ENCODE results near the gene GNRHR.
A peak's percentile ranks its signal among the peaks of the same experiment; 100 is the strongest.
"Not testable (repeated sequence)": the region's sequence is repeated elsewhere in the genome, so short reads cannot be mapped to it uniquely, and the experiment has no call there.

Gene GNRHR, protein sequence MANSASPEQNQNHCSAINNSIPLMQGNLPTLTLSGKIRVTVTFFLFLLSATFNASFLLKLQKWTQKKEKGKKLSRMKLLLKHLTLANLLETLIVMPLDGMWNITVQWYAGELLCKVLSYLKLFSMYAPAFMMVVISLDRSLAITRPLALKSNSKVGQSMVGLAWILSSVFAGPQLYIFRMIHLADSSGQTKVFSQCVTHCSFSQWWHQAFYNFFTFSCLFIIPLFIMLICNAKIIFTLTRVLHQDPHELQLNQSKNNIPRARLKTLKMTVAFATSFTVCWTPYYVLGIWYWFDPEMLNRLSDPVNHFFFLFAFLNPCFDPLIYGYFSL

GRCh38 chr4:67754288-67754687 is at the start of gene GNRHR:
Gene GNRHR (minus strand): TSS chr4:67754388. CDS start chr4:67754335, 53 bp downstream.
- DNase-seq: no peak

DNA sequence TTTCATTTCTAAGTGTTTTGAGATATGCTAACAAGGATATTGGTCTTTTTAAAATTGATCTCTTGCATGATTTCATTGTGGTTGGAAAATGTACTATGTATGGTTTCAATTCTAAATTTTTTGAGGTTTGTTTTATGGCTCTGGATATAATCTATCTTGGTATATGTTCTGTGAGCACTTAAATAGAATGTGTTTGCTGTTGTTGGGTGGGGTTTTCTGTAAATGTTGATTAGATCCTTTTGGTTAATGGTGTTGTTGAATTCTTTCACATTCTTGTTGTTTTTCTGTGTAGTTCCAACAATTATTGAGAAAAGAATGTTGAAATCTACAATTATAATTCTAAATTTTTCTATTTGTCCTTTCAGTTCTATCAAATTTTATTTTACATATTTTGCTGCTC is 42.6 kb upstream of the GNRHR start:
- no peak for DNase-seq

DNA sequence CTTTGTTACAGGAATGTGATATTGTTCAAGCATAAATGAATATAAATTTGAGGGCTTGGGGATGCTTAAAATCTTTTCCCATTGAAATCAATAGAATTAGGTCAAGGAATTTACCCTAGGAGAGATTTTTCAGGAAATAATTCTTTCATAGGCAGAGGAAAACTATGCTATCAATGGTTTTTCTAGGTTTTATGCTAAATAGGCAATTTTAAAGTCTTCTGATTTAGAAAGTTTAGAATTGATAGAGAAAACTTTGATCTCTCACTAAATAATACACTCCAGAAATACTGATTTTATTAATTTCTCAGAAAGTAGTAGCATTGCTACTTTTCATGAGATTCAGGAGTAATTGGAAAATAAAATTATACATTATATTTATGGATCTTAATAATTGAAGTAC is 36.5 kb upstream of the GNRHR start:
- no peak for DNase-seq

DNA sequence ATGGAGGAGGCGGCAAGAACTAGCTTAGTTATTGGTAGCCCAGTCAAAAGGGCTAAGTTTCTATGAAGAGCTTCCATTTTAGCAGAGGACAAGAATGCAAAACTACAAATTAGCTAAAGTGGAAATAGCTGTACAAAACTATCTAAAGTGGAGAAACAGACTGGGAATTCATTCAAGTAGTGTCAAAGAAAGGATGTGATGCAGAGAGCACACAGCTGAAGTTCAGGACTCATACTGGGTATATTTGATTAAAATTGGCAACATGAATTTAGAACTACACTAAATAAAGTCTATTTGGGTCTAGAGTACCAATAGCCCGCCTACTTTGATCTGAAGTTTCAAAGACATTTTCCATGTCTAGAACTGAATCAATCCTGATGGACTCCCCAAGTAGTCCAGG is 33.1 kb upstream of the GNRHR start:
- no peak for DNase-seq

DNA sequence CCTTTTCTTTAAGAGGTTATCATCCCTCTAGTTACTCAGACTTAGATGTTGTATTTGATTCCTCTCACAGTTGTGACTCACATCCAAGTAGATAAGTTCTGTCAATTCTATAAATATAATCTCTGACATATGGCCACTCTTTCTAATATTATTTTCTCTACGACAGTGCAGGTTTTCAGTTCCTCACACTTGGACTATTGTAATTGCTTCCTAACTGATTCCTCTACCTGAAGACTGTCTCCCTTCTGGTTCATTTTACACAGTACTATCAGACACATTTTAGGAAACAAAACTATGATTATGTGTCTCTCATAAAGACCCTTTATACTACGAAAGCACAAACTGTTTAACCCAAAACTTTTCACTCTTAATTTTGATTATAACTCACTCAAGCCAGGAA is 31.3 kb upstream of the GNRHR start:
- DNase-seq: no peak

GRCh38 chr4:67779631-67780030 is 25.4 kb upstream of the GNRHR start:
- DNase-seq: no peak

- DNase-seq: no peak
Observed at GRCh38 chr4:67776746-67777145, 22.6 kb upstream of the GNRHR start.

DNA sequence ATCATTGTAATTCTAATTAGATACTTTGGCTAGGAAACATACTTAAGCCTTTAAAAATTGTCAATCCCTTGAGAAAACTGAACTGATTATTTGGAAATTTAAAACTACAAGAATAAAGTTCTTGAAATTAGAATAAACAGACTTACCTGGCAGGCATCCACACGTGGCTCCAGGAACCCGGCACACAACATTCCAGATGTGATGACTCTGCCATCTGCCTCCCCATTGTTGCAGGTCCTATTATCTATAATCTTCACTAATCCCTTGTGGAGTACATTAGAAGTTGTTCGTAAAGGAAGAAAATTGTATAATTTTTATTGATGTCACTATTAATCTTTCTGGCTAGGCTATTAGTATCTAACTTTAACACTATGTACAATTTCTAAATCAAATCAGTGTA is 16.2 kb upstream of the GNRHR start:
- no peak for DNase-seq

GRCh38 chr4:67765928-67766327 is 11.7 kb upstream of the GNRHR start:
- DNase-seq: no peak

DNA sequence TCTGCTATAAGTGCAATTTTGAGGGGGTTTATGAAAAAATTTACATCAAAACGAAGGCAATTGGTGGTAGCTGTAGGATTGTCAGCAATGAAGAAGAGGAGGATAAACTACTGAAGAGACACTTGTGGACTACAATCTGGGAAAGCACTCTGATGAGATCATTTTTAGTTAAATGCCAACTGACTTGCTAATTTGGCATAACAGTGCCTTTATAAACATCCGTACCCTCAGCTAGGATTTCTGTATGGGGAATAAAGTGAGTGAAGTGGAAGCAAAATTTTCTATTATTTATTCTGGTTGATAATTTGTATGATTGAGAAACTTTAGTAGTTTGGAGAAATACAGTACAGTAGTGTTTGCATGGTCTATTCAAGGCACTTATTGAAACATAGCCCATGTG is 11.2 kb upstream of the GNRHR start:
- DNase-seq: no peak

- no peak for DNase-seq
Observed at GRCh38 chr4:67764183-67764582, 10.0 kb upstream of the GNRHR start.

DNA sequence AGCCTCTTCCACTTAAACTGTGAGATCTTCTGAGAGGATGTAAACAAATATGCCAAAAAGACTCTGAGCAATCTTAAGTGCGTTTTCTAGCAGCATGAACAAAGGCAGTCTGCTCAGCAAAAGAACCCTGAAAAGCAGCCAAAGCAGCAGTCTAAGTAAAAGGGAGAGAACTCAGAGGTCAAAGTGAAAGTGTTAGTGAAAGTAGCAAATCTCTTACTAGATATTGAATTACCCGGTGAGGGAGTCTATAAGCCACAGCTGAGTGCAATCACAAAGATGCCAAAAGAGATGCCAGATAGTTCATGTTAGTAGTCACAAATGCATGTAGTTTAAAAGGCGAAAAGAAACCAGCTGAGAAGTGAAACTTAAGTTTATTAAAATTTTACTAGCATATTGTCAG is 7.9 kb upstream of the GNRHR start:
- DNase-seq: no peak

DNA sequence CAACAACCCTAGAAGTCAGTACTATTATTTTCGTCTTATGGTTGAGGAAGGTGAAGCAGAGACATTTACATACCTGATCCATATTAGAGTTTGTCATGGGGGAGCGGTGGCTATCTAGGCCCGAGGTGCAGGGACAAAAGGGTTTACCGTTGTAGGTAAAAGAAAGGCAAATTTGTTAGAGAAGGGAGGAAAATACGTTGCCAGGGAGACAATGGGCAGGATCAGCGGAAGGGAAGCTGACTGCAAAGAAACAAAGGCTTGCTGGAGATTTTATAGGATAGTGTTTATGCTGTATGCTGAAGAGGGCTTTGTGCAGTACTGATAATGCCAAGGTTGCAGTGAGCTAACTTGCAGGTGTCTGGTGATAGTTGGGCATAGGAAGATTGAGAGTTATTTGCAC is 2.8 kb upstream of the GNRHR start:
- DNase-seq: not testable (repeated sequence)

GRCh38 chr4:67755974-67756373 is 1.8 kb upstream of the GNRHR start:
- no peak for DNase-seq

- no peak for DNase-seq
Observed at GRCh38 chr4:67751260-67751659, 2.9 kb downstream of the GNRHR start.

DNA sequence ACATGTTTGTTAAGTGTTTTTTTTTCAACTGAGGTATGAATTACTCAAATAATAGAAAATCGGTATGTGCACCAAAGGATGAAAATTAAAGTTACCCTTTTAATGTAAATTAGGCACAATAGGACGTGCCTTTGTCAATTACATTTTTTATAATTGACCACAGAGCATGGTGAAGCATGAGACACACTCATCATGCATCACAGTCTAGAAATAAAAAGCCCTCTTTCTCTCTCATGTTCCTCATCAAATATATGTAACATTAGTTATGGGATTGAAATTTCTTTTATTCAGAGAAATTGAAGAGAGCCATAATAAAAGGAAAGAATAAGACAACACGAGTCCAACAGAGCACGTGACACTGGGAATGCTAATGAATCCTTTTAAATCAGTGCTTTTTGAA is 3.5 kb downstream of the GNRHR start:
- no peak for DNase-seq

GRCh38 chr4:67749286-67749685 is 4.9 kb downstream of the GNRHR start:
- DNase-seq: no peak

DNA sequence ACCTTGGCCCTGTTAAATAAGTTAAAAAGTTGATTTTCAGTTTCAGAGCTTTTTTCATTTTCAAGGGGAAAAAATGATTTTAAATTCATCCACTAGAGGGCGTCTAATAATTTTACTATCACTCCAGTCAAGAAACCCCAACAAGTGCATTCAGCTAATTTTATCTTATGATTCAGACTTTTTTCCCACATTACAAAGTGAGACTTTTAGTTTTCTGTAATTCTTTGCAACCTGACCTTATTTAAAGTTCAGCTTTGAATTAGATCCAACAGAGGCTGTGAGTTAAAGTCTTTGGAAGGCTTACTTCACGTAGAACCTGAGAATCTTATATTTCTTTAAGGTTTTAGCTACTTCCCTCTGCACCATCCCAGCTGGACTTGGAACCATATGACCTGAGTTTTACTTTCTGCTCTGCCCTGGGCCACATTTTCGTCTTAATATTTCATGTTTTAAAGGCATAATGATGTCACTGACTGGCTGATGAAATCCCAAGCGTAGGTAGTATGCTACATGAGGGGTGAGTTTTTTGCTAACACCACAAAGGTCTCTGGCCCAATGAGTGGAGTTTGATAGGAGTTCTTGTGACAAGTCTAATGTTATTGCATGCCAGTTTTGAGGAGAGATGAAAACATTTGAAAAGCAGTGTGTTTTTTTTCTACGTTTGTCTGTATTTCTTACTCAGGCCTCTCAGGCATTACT is 7.2 kb downstream of the GNRHR start:
- peak in 3 of 6 experiments; percentile 4 to 51 (median 50) for DNase-seq

DNA sequence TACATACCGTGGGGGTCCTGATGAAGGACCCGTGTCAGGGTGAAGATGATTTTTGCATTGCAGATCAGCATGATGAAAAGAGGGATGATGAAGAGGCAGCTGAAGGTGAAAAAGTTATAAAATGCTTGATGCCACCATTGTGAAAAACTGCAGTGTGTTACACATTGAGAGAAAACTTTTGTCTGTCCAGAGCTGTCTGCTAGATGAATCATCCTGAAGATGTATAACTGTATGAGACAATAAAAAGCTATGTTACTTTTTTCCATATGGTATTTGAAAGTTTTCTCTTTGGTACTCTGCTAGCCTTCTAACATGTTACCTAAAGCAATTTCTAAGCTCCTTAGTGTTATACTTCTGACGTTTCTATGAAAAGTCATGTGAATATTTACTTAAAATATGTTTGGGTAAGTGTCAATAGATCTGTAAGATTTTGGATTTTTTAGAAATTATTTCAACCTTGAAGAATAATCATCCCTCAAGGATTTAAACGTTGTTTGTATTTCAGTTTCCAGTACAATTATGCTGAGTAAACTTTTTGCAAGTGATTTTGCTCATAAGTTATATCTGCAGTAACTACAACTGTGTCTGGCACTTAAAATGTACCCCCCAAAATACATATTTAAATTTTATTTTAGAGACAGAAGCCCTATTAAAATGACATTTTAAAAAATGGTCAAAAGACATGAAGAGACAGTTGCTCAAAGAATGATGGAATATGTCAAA is 9.5 kb downstream of the GNRHR start:
- no peak for DNase-seq

GRCh38 chr4:67743194-67743593 is 11.0 kb downstream of the GNRHR start:
- no peak for DNase-seq

DNA sequence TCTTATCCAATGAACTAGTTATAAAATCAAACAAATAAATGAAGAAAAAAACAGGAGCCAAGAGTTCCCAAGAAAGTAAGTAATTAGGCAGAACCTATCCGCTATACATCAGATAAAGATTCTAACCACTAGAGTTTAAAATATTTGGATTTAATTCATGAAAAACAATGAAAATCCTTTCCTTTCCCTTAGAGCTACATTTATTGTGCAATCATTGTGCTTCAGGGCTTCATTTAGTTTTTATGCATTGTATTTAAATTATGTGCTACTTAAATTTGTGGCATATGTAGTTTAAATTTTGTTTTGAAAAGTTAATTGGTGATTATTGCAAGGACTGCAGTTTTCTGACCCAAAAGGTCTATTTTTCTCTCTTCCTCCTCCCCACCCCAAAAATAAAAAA is 17.9 kb downstream of the GNRHR start:
- no peak for DNase-seq

DNA sequence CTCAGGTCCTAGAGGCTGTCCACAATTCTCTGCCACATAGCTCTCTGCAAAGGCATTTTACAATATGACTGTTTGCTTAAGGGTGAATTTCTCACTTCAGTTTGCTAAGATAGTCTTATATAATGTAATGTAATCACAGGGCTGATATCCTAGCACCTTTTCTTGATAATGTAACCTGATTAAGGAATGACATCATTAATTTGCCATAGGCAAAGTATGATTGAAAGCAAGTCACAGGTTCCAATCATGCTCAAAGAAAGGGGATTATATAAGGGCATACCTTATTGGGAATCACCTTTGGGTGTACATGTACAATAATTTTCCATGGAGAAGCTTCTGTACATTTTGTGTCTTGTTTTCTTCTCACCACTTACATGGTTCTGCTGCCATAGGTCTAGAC is 18.9 kb downstream of the GNRHR start:
- DNase-seq: no peak

DNA sequence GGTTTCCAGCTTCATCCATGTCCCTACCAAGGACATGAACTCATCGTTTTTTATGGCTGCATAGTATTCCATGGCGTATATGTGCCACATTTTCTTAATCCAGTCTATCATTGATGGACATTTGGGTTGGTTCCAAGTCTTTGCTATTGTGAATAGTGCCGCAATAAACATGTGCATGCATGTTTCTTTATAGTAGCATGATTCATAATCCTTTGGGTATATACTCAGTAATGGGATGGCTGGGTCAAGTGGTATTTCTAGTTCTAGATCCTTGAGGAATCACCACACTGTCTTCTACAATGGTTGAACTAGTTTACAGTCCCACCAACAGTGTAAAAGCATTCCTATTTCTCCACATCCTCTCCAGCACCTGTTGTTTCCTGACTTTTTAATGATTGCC is 23.7 kb downstream of the GNRHR start:
- not testable (repeated sequence) for DNase-seq

All from stimulated activated naive CD4-positive, alpha-beta T cell (primary cell).